ENCODE data around the gene CRACR2A.

CRACR2A gene

DNA sequence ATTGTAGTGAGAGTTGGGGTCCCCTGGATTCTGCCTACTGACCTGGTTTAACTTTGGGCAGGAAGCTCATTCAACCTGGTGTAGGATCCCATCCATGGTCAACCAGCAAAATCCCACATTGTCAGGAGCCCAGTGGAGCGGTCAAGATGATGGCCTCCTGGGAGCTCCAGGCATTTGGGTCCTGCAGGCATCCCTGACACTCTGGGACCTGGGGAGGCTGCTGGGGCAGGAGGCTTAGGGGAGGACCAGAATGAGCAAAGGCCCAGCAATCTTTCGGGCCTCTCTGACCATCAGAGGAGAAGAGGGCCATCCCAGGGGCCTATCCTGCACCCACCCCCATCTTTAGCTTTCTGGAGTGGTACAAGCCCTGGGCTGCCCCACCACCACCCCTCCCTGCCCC, 157.9 kb downstream of the CRACR2A start:
- no peak for DNase-seq

GRCh38 chr12:3593906-3594483, 158.9 kb downstream of the CRACR2A start:
- no peak for DNase-seq

GRCh38 chr12:3592856-3593625, 159.9 kb downstream of the CRACR2A start:
- no peak for DNase-seq

GRCh38 chr12:3589745-3590144, 163.2 kb downstream of the CRACR2A start:
- DNase-seq: no peak

- no peak for DNase-seq
Observed at GRCh38 chr12:3587402-3588013, 165.4 kb downstream of the CRACR2A start.

DNA sequence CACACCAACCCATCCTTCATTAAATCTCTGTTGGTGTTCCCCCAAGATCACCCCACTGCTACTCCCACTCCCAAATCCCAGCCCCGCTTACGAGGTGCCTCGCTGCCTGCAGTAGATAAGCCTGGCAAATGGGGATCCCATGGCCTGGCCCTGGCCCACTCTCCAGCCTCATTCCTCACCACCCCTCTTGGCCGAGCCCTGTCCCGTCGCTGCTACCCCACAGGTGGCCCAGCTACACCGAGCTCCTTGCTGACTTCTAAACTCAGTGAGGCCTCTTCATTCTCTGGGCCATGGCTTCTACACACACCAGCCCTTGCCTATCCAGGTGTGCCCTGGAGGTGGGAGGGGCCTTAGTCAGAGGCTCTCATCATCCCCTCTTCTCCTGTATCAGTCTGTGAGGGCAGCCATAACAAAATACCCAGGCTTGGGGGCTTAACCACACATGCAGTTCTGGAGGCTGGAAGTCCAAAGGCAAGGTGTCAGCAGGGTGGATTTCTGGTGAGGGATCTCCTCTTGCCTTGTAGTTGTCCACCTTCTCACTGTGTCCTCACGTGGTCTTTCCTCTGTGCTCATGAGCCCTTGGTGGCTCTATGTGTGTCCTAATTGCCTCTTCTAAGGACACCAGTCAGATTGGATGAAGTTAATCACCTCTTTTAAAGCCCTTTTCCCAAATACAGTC, 169.1 kb downstream of the CRACR2A start:
- DNase-seq: no peak

GRCh38 chr12:3580094-3580749, 172.7 kb downstream of the CRACR2A start:
- no peak for DNase-seq

GRCh38 chr12:3579446-3580093, 173.3 kb downstream of the CRACR2A start:
- DNase-seq: no peak

DNA sequence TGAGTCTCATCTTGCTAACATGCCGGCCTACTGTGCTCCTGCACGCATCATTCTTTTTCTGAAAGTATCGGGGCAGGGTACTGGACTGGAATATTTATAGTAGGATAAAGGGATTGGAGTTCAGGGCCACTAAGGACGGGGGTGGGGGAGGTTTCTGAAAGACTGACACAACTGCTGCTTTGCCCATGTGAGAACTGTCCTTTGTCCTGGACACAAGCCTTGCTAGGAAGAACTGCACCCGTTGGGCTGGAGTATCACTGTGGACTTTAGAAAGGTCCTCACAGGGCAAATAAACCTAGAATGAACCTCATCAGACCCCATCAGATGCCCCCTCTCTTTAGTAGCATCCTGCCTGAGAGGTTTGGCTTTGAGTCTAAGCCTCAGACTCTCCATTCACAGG, 174.4 kb downstream of the CRACR2A start:
- DNase-seq: no peak

DNA sequence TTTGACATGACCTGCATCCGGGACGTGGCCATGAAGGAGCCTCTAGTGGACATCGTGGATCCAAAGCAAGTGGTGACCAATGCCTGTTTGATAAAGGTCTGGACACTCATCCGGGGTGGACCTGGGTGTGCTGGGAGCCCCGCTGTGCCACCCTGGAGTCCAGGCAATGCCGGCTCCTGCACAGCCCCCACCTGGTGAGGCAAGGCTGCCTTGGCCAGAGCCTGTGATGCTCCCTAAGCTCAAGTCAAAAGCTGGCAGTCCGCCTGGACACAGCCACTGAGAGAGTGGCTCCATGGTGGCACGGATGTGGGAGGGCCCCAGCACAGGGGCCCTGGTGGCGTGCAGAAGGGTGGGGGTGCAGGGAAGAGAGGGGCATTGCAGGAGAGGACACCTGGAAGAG, 176.0 kb downstream of the CRACR2A start:
- DNase-seq: no peak

GRCh38 chr12:3574986-3575385, 177.9 kb downstream of the CRACR2A start:
- no peak for DNase-seq

DNA sequence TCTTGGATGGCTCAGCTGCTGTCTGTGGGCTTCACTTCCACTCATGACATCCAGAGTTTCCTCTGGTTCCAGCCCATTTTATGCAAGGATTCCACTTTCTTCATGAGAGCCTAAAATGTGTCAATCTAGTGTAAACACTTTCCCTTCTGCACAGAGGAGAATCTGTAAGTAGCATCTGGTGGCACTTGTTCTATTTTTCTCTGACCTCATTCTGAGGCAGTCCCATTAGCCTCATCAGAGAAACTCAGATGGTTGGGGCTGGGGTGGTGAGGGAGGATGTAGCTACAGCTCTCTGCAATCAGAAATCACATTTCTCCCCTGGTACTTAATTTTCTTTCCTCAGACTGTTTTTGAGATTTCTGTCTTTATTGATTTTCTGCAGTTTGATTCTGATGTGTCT, 180.3 kb downstream of the CRACR2A start:
- DNase-seq: no peak

GRCh38 chr12:3571724-3572123, 181.2 kb downstream of the CRACR2A start:
- no peak for DNase-seq

GRCh38 chr12:3571323-3571722, 181.6 kb downstream of the CRACR2A start:
- DNase-seq: no peak

- no peak for DNase-seq
Observed at GRCh38 chr12:3568695-3569094, 184.2 kb downstream of the CRACR2A start.

DNA sequence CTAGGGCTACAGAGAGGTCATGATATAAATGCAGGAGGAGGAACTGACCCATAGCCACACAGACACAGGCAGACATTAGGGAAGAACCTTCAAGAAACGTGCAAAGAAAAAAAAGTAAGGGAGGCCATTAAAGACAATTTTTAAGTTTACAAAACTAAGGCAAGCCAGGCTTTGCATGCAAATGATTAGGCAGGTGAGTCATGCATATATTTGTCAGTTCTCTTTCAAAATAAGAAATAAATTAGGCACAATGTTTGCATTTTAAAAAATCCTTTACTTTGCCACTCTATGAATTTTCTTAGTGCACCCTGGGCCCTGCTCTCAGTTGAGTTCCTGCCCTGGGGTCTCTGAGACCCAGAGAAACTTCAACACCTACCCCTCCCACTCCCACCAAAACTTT, 186.9 kb downstream of the CRACR2A start:
- DNase-seq: no peak
